ENCODE data around the gene APLP2. TPM values are rescaled to one million over a fixed set of nuclear protein-coding genes. Genes with fewer than 3 reads are reported as not detected.

The APLP2 gene
- total RNA-seq, 1 experiment from 2014 or later = 345 TPM

DNA sequence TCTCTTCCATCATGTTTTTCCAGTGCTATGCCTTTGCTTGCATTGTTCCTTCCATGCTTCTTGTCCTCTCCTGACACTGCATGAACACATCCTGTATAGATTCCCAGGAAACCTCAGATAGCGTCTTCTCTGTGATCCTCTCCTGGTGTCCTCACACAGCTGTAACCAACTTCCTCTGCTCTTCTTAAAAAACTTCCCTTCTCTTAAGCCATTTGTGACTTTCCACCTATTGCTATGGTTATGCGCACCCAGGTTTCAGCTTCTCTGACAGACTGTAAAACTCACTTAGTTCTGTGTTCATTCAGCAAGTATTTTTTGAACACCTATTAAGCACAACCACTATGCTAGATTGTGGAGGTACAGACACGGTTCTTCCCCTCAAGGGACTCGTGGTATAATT lies 5.1 kb upstream of the APLP2 start:
- H3K9ac ChIP-seq (ENCODE audit: low read length) = no peak overlapping the region
- no peak overlapping the region for H3K27ac ChIP-seq (ENCODE audit: low read length)
- H3K27me3 ChIP-seq (ENCODE audit: low read length) = no peaks in the 10 kb centered on the region
- ChIA-PET POLR2A (ENCODE audit: unreplicated experiment) (no interaction called here), CTCF (no interaction called here)
- no peaks in the 10 kb centered on the region for H3F3A ChIP-seq (ENCODE audit: low read length, unreplicated experiment)
- H3K79me2 ChIP-seq (ENCODE audit: low read length) = no peaks in the 10 kb centered on the region
- no peaks in the 10 kb centered on the region for H3K9me3 ChIP-seq (ENCODE audit: low read length)
- no peaks in the 10 kb centered on the region for H3K36me3 ChIP-seq (ENCODE audit: low read depth, low read length)
- intact Hi-C loops (cut with micrococcal nuclease) = no loop called here
- DNase-seq (no peak), ATAC-seq (no peak)
- no peak for TF ChIP-seq EZH2phosphoT487 (IDR thresholded peaks at IDR 0.05; ENCODE audit: borderline replicate concordance, low read length)
- TF ChIP-seq, protein P1, sequence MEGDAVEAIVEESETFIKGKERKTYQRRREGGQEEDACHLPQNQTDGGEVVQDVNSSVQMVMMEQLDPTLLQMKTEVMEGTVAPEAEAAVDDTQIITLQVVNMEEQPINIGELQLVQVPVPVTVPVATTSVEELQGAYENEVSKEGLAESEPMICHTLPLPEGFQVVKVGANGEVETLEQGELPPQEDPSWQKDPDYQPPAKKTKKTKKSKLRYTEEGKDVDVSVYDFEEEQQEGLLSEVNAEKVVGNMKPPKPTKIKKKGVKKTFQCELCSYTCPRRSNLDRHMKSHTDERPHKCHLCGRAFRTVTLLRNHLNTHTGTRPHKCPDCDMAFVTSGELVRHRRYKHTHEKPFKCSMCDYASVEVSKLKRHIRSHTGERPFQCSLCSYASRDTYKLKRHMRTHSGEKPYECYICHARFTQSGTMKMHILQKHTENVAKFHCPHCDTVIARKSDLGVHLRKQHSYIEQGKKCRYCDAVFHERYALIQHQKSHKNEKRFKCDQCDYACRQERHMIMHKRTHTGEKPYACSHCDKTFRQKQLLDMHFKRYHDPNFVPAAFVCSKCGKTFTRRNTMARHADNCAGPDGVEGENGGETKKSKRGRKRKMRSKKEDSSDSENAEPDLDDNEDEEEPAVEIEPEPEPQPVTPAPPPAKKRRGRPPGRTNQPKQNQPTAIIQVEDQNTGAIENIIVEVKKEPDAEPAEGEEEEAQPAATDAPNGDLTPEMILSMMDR (conservative IDR thresholded peaks at IDR 0.05; ENCODE audit: low read depth, low read length) = no peak
- TF ChIP-seq EZH2 (IDR thresholded peaks at IDR 0.05; ENCODE audit: low read length, unreplicated experiment) = no peak
- H3K4me3 ChIP-seq (ENCODE audit: low read length) = no peak overlapping the region
- no peak overlapping the region for H2AFZ ChIP-seq (ENCODE audit: low read length)
- peaks cover 20% of the 10 kb centered on the region for H3K4me1 ChIP-seq (ENCODE audit: insufficient read depth, low read length)
- H3K4me2 ChIP-seq (ENCODE audit: low read length) = no peak overlapping the region
- BruUV-seq (replicated peaks) = no TSS peak
- no peaks in the 10 kb centered on the region for H3K9me2 ChIP-seq (replicated peaks; ENCODE audit: low read length)
- no peaks in the 10 kb centered on the region for H4K20me1 ChIP-seq (ENCODE audit: low read length)

DNA sequence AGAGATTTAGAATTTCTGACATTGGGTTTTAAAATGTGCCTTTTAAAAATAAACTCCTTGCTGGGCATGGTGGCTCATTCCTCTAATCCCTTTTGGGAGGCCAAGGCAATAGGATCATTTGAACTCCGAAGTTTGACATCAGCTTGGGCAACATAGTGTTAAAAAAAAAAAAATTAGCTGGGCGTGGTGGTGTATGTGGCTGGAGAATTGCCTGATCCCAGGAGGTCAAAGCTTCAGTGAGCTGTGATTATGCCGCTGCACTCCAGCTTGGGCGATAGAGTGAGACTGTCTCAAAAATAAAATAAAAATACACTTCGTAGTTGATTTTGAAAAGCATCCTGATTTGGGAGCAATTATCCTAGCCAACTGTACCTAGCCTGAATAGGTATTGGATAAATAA lies 3.4 kb upstream of the APLP2 start:
- Histone ChIP-seq H3K36me3 (ENCODE audit: low read depth, low read length) (no peaks in the 10 kb centered on the region), H3K4me2 (ENCODE audit: low read length) (no peak overlapping the region), H3K27me3 (ENCODE audit: low read length) (no peaks in the 10 kb centered on the region), H3K4me1 (ENCODE audit: insufficient read depth, low read length) (peaks cover 20% of the 10 kb centered on the region), H3K79me2 (ENCODE audit: low read length) (peaks cover 14% of the 10 kb centered on the region), H3K27ac (ENCODE audit: low read length) (no peak overlapping the region), H3K9ac (ENCODE audit: low read length) (no peak overlapping the region), H2AFZ (ENCODE audit: low read length) (no peak overlapping the region), H3F3A (ENCODE audit: low read length, unreplicated experiment) (no peaks in the 10 kb centered on the region), H3K9me3 (ENCODE audit: low read length) (no peaks in the 10 kb centered on the region), H4K20me1 (ENCODE audit: low read length) (peaks cover 5% of the 10 kb centered on the region), H3K9me2 (replicated peaks; ENCODE audit: low read length) (no peaks in the 10 kb centered on the region), H3K4me3 (ENCODE audit: low read length) (no peak overlapping the region)
- TF ChIP-seq EZH2 (IDR thresholded peaks at IDR 0.05; ENCODE audit: low read length, unreplicated experiment) (no peak), EZH2phosphoT487 (IDR thresholded peaks at IDR 0.05; ENCODE audit: borderline replicate concordance, low read length) (no peak)
- TF ChIP-seq, protein P1 (conservative IDR thresholded peaks at IDR 0.05; ENCODE audit: low read depth, low read length) = no peak
- no peak for ATAC-seq
- DNase-seq = no peak
- BruUV-seq (replicated peaks) = no TSS peak
- CTCF ChIA-PET = interaction anchor here (0.6 kb wide), 1 partner anchor 184 kb away, joined by 5 read pairs; no protein-coding TSS in a partner anchor
- intact Hi-C loops (cut with micrococcal nuclease) = no loop called here
- POLR2A ChIA-PET (ENCODE audit: unreplicated experiment) = interaction anchor here (0.6 kb wide), 1 partner anchor 1283 kb away, joined by 3 read pairs; no protein-coding TSS in a partner anchor

DNA sequence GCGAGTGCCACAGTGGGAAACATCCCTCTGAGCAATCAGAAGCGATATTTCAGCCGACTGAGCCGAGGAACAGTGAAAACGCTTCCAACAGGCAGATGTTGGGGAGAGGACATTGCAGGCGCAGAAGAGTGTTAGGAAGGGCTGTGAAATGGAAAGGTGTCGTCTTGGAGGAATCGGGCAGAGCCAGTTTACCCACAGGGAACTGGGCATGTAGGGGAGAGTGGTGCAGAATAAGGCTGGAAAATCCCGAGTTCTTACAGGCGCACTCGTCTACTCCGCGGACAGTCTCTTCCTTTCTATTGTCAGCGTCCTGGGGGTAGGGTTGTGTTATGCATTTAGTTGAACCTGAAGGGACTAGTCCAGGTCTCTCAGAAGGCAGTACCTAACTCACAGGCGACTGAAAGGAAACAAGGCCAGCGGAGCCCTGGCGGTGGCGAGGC lies 1.1 kb upstream of the APLP2 start:
- Histone ChIP-seq H3K79me2 (ENCODE audit: low read length) (peaks cover 36% of the 10 kb centered on the region), H2AFZ (ENCODE audit: low read length) (peak overlapping the region; percentile 93), H3K27me3 (ENCODE audit: low read length) (no peaks in the 10 kb centered on the region), H3K9me2 (replicated peaks; ENCODE audit: low read length) (no peaks in the 10 kb centered on the region), H3K36me3 (ENCODE audit: low read depth, low read length) (no peaks in the 10 kb centered on the region), H4K20me1 (ENCODE audit: low read length) (peaks cover 21% of the 10 kb centered on the region), H3K9ac (ENCODE audit: low read length) (peak overlapping the region; percentile 79), H3K4me1 (ENCODE audit: insufficient read depth, low read length) (peaks cover 22% of the 10 kb centered on the region), H3K27ac (ENCODE audit: low read length) (peak overlapping the region; percentile 77), H3K4me2 (ENCODE audit: low read length) (peak overlapping the region; percentile 96), H3K9me3 (ENCODE audit: low read length) (no peaks in the 10 kb centered on the region), H3F3A (ENCODE audit: low read length, unreplicated experiment) (no peaks in the 10 kb centered on the region), H3K4me3 (ENCODE audit: low read length) (peak overlapping the region; percentile 78)
- ChIA-PET POLR2A (ENCODE audit: unreplicated experiment) (no interaction called here), CTCF (no interaction called here)
- BruUV-seq (replicated peaks) = no TSS peak
- TF ChIP-seq, protein P1 (conservative IDR thresholded peaks at IDR 0.05; ENCODE audit: low read depth, low read length) = no peak
- TF ChIP-seq EZH2phosphoT487 (IDR thresholded peaks at IDR 0.05; ENCODE audit: borderline replicate concordance, low read length) (no peak), EZH2 (IDR thresholded peaks at IDR 0.05; ENCODE audit: low read length, unreplicated experiment) (no peak)
- intact Hi-C loops (cut with micrococcal nuclease) = no loop called here
- ATAC-seq = no peak
- no peak for DNase-seq
